HEK293T (cell line): Measurements from ENCODE around the gene CCDC33.

Source experiments
- ARNT ChIP-seq: fragments of 450-650 bp; IDR thresholded peaks from 2 replicates; pipeline ENCODE4 v1.6.1; 2017; ENCODE audit warnings: mild to moderate bottlenecking
- ELF4 ChIP-seq: fragments of 450-650 bp; IDR thresholded peaks from 2 replicates; pipeline ENCODE4 v1.6.1; 2017; ENCODE audit warnings: antibody characterized with exemption
- FOXA1 ChIP-seq: fragments of 450-650 bp; IDR thresholded peaks from 2 replicates; pipeline ENCODE4 v1.6.1; 2016; ENCODE audit warnings: mild to moderate bottlenecking
- FOXK2 ChIP-seq: fragments of 450-650 bp; IDR thresholded peaks from 2 replicates; pipeline ENCODE4 v1.6.1; 2016; ENCODE audit warnings: mild to moderate bottlenecking
- FOXM1 ChIP-seq: fragments of 450-650 bp; IDR thresholded peaks from 2 replicates; pipeline ENCODE4 v1.6.1; 2017; ENCODE audit warnings: mild to moderate bottlenecking, borderline replicate concordance
- L3MBTL2 ChIP-seq: fragments of 450-650 bp; conservative IDR thresholded peaks from 2 replicates; pipeline ENCODE4 v1.6.1; 2016; ENCODE audit warnings: mild to moderate bottlenecking
- NFRKB ChIP-seq: fragments of 450-650 bp; IDR thresholded peaks from 2 replicates; pipeline ENCODE4 v1.6.1; 2016; ENCODE audit warnings: mild to moderate bottlenecking, moderate library complexity
- SP1 ChIP-seq: fragments of 450-650 bp; IDR thresholded peaks from 2 replicates; pipeline ENCODE4 v1.6.1; 2017
- TARDBP ChIP-seq: fragments of 450-650 bp; IDR thresholded peaks from 2 replicates; pipeline ENCODE4 v1.6.1; 2016
- ZNF384 ChIP-seq: fragments of 450-650 bp; IDR thresholded peaks from 2 replicates; pipeline ENCODE4 v1.6.1; 2016

DNA sequence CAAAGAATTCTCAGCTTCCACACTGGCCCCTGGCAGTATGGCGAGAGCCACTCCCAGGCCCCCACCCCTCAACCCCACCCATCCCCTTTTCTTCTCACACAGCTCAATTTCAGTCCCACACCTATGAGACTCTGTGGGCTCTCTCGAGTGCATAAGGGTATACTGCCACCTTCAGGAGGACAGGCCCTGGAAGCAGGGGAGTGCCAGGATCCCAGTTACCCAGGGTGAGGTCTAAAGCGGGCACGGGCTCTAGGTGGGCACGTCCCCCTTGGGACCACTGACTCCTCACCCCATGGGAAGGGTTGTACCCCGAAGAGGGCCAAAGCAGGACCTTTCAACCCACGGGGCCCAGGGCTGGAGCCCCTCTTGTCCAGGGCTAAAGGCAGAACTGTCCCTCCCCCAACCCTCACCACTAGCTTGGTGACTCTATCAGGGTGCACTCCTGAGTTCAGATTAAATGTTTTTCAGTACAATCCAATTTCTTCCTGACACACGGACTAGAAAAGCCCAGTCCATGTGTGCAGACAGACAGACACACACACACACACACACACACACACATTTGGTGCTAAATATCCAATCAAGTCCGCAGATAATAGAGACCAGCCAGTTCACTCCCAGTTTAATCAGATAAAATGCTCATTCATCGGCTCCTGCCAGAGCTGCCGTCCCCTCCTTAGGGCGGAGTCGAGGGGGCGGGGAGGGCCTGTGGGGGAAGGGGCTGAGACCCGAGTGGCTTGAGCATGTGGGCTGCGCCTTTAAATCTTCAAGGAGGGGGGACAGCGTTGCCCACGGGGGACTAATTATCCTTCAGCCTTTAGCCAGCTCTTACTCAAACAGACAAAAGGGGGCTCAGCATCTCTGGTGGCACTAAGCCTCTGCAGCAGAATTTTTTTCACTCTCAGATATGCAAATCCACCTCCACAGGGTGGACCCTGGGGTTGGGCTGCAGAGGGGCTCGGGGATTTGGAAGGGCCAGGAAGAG is 72.0 kb downstream of the CCDC33 start:
- no peak for TF ChIP-seq SP1
- no peak for TF ChIP-seq FOXK2
- TF ChIP-seq FOXA1, result no peak
- no peak for TF ChIP-seq FOXM1
- TF ChIP-seq ELF4, result no peak
- no peak for TF ChIP-seq ZNF384
- TF ChIP-seq ARNT, result no peak
- TF ChIP-seq L3MBTL2, result no peak
- TF ChIP-seq TARDBP, result no peak
- no peak for TF ChIP-seq NFRKB
